ENCODE measurements around the gene OR8B3. TPM values are rescaled to one million over a fixed set of nuclear protein-coding genes. Genes with fewer than 3 reads are reported as not detected.
"Not testable (repeated sequence)": the region's sequence is repeated elsewhere in the genome, so short reads cannot be mapped to it uniquely, and the experiment has no call there.

The OR8B3 gene
- total and polyA plus RNA-seq, 2 donors (not counting 1 experiment from before 2014, with no cell fraction given): not detected

DNA sequence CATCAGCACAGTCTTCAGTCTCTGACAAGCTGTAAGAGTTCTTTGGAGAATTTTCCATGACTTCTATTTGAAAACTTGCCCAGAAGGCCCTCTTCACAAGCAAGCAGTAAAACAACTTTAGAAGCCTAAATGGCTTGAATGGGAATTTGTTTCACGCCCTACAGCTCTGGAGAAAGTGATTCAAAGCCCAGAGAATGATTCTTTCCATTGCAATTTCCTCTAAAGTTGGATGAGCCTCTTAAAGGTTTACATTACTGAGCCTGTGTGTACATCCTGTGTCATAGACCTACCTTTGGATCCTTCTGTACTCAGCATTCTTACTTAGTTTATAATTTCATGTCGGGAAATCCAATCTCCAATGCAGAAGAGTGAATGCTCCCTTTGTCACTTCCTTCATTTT is 6.8 kb upstream of the OR8B3 start:
- Mint-ChIP-seq H3K27ac (no peak overlapping the region), H3K4me3 (no peak overlapping the region), H3K9me3 (ENCODE audit: insufficient read depth) (no peaks in the 10 kb centered on the region), H3K27me3 (peaks cover 25% of the 10 kb centered on the region), H3K4me1 (peaks cover 8% of the 10 kb centered on the region)
- DNase-seq: no peak
- H3K79me2 ChIP-seq (ENCODE audit: control insufficient read depth, insufficient read depth, low read length): no peaks in the 10 kb centered on the region
- no peaks in the 10 kb centered on the region for H4K20me1 ChIP-seq (ENCODE audit: control insufficient read depth, insufficient read depth, low read length, poor library complexity, severe bottlenecking)
- peaks cover 0 to 3% (median 0%) of the 10 kb centered on the region in 4 experiments for H3K27me3 ChIP-seq (replicated peaks in 1 of 4; ENCODE audit: control extremely low read depth in 1 of 4, control insufficient read depth in 3 of 4, insufficient read depth in 4 of 4, low read length in 3 of 4)
- TF ChIP-seq EZH2 (IDR thresholded peaks at IDR 0.05; ENCODE audit: borderline replicate concordance, insufficient read depth, low read depth, low read length, poor library complexity, severe bottlenecking): no peak
- TF ChIP-seq, protein P1, sequence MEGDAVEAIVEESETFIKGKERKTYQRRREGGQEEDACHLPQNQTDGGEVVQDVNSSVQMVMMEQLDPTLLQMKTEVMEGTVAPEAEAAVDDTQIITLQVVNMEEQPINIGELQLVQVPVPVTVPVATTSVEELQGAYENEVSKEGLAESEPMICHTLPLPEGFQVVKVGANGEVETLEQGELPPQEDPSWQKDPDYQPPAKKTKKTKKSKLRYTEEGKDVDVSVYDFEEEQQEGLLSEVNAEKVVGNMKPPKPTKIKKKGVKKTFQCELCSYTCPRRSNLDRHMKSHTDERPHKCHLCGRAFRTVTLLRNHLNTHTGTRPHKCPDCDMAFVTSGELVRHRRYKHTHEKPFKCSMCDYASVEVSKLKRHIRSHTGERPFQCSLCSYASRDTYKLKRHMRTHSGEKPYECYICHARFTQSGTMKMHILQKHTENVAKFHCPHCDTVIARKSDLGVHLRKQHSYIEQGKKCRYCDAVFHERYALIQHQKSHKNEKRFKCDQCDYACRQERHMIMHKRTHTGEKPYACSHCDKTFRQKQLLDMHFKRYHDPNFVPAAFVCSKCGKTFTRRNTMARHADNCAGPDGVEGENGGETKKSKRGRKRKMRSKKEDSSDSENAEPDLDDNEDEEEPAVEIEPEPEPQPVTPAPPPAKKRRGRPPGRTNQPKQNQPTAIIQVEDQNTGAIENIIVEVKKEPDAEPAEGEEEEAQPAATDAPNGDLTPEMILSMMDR (IDR thresholded peaks at IDR 0.05): no peak
- H3K36me3 ChIP-seq (replicated peaks in 1 of 2; ENCODE audit: control extremely low read depth in 1 of 2, control insufficient read depth in 1 of 2, extremely low read depth in 1 of 2, insufficient read depth in 2 of 2, low read length in 1 of 2): no peaks in the 10 kb centered on the region
- ChIA-PET CTCF (interaction anchor here (1.0 kb wide), 1 partner anchor 334 kb away, joined by 3 read pairs; no protein-coding TSS in a partner anchor), POLR2A (no interaction called here)
- H3K27ac ChIP-seq (ENCODE audit: low read length in 2 of 2): no peak overlapping the region
- no peak for ATAC-seq (ENCODE audit: low read depth)
- 67% methylated on average over 1 of the region's 2 CpGs for WGBS (ENCODE audit: insufficient coverage)
- no peak overlapping the region for H3K4me2 ChIP-seq (replicated peaks; ENCODE audit: low read depth, low read length, poor library complexity, severe bottlenecking)
- H2AFZ ChIP-seq (ENCODE audit: insufficient read depth, low read depth, low read length, poor library complexity, severe bottlenecking): no peak overlapping the region
- H3K9me3 ChIP-seq (ENCODE audit: control extremely low read depth in 1 of 3, control insufficient read depth in 2 of 3, insufficient read depth in 1 of 3, low read length in 2 of 3): no peaks in the 10 kb centered on the region
- no peak overlapping the region for H3K9ac ChIP-seq (ENCODE audit: low read length)
- peaks cover 0 to 6% of the 10 kb centered on the region in 2 donors for H3K4me1 ChIP-seq (ENCODE audit: control insufficient read depth in 2 of 2, insufficient read depth in 2 of 2, low read length in 2 of 2)
- H3K4me3 ChIP-seq (ENCODE audit: control extremely low read depth in 1 of 5, extremely low read depth in 1 of 5, insufficient read depth in 1 of 5, low read depth in 2 of 5, low read length in 4 of 5): no peak overlapping the region
- intact Hi-C loops (cut with micrococcal nuclease): no loop called here

DNA sequence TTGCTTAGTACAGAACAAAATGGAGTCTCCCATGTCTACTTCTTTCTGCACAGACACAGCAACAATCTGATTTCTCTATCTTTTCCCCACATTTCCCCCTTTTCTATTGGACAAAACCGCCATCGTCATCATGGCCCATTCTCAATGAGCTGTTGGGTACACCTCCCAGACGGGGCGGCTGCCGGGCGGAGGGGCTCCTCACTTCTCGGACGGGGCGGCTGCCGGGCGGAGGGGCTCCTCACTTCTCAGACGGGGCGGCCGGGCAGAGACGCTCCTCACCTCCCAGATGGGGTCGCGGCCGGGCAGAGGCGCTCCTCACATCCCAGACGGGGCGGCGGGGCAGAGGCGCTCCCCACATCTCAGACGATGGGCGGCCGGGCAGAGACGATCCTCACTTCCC is 4.4 kb upstream of the OR8B3 start:
- intact Hi-C loops (cut with micrococcal nuclease): loop anchor here (5.0 kb wide), 1 partner anchor 184 kb away; no protein-coding TSS in a partner anchor
- H3K9ac ChIP-seq (ENCODE audit: low read length); H3K4me3 ChIP-seq (ENCODE audit: control extremely low read depth in 1 of 5, extremely low read depth in 1 of 5, insufficient read depth in 1 of 5, low read depth in 2 of 5, low read length in 4 of 5); POLR2A ChIA-PET; H3K27me3 Mint-ChIP-seq; H3K4me1 ChIP-seq (ENCODE audit: control insufficient read depth in 2 of 2, insufficient read depth in 2 of 2, low read length in 2 of 2); H2AFZ ChIP-seq (ENCODE audit: insufficient read depth, low read depth, low read length, poor library complexity, severe bottlenecking); H3K27ac Mint-ChIP-seq; H3K9me3 Mint-ChIP-seq (ENCODE audit: insufficient read depth); H3K4me2 ChIP-seq (replicated peaks; ENCODE audit: low read depth, low read length, poor library complexity, severe bottlenecking); H3K27ac ChIP-seq (ENCODE audit: low read length in 2 of 2); H3K79me2 ChIP-seq (ENCODE audit: control insufficient read depth, insufficient read depth, low read length); H3K4me3 Mint-ChIP-seq; H3K27me3 ChIP-seq (replicated peaks in 1 of 4; ENCODE audit: control extremely low read depth in 1 of 4, control insufficient read depth in 3 of 4, insufficient read depth in 4 of 4, low read length in 3 of 4); H3K4me1 Mint-ChIP-seq; H3K9me3 ChIP-seq (ENCODE audit: control extremely low read depth in 1 of 3, control insufficient read depth in 2 of 3, insufficient read depth in 1 of 3, low read length in 2 of 3); H3K36me3 ChIP-seq (replicated peaks in 1 of 2; ENCODE audit: control extremely low read depth in 1 of 2, control insufficient read depth in 1 of 2, extremely low read depth in 1 of 2, insufficient read depth in 2 of 2, low read length in 1 of 2); DNase-seq; H4K20me1 ChIP-seq (ENCODE audit: control insufficient read depth, insufficient read depth, low read length, poor library complexity, severe bottlenecking); ATAC-seq (ENCODE audit: low read depth): not testable (repeated sequence)
- CTCF ChIA-PET: interaction anchor here (0.9 to 1.9 kb wide), 3 partner anchors 18 to 331 kb away, joined by 3 to 11 read pairs (median 5); no protein-coding TSS in a partner anchor
- WGBS (ENCODE audit: insufficient coverage): no CpG with 5 or more reads among the region's 27 CpGs
